A673 (cell line): ENCODE results near the gene NOSTRIN. TPM values are rescaled to one million over a fixed set of nuclear protein-coding genes. Genes with fewer than 3 reads are reported as not detected.
"Not testable (repeated sequence)": the region's sequence is repeated elsewhere in the genome, so short reads cannot be mapped to it uniquely, and the experiment has no call there.

Source experiments
- BruUV-seq: library from RNA; stranded (reverse); fragments of 400-500 nt; replicated peaks from 2 replicates; lab custom pipeline; 2021; lab: Mats Ljungman, UMichigan
- CTCF ChIA-PET: fragments of 300-600 bp; sonication (Branson Sonifier 250); formaldehyde crosslinking; loops from one replicate; lab custom pipeline; 2022; ENCODE audit warnings: antibody characterized with exemption; lab: Charles Lee
- POLR2A ChIA-PET: fragments of 300-600 bp; sonication (Branson Sonifier 250); formaldehyde crosslinking; loops from one replicate; lab custom pipeline; 2022; ENCODE audit warnings: antibody characterized with exemption; ENCODE audit not compliant: low non-redundant PET; lab: Charles Lee
- DNase-seq: peaks from one replicate; pipeline ENCODE4 v3.0.0-alpha.2; 2015; ENCODE audit warnings: low spot score
- H3K27ac ChIP-seq: fragments of 200-600 bp; sonication (generic); 2 replicates; pipeline ENCODE4 v1.5.1; 2016; ENCODE audit warnings: mixed run types, low read depth, mild to moderate bottlenecking, mixed read lengths, antibody characterized with exemption, low read length; ENCODE audit not compliant: poor library complexity, severe bottlenecking
- H3K27me3 ChIP-seq: fragments of 200-600 bp; sonication (generic); replicated peaks from 2 replicates; pipeline ENCODE4 v1.6.1; 2017; ENCODE audit warnings: mixed run types, low read depth, mild to moderate bottlenecking, mixed read lengths, antibody characterized with exemption, low read length; ENCODE audit not compliant: insufficient read depth, poor library complexity
- H3K36me3 ChIP-seq: fragments of 200-600 bp; sonication (generic); 2 replicates; pipeline ENCODE4 v1.6.1; 2016; ENCODE audit warnings: mixed run types, mild to moderate bottlenecking, mixed read lengths, antibody characterized with exemption, low read length; ENCODE audit not compliant: insufficient read depth, poor library complexity, severe bottlenecking
- H3K4me1 ChIP-seq: fragments of 200-600 bp; sonication (generic); 2 replicates; pipeline ENCODE4 v1.6.1; 2017; ENCODE audit warnings: mixed run types, mild to moderate bottlenecking, mixed read lengths, antibody characterized with exemption, low read length; ENCODE audit not compliant: insufficient read depth, poor library complexity, severe bottlenecking
- H3K4me3 ChIP-seq: fragments of 200-600 bp; sonication (generic); 2 replicates; pipeline ENCODE4 v1.5.1; 2016; ENCODE audit warnings: low read depth, mixed run types, mild to moderate bottlenecking, mixed read lengths, low read length; ENCODE audit not compliant: poor library complexity, severe bottlenecking
- H3K9me3 ChIP-seq: fragments of 200-600 bp; sonication (generic); 2 replicates; pipeline ENCODE4 v1.6.1; 2016; ENCODE audit warnings: mixed run types, low read depth, mild to moderate bottlenecking, mixed read lengths, antibody characterized with exemption, low read length; ENCODE audit not compliant: poor library complexity, severe bottlenecking
- EZH2 ChIP-seq: fragments of 200-600 bp; sonication (generic); IDR thresholded peaks from 2 replicates; pipeline ENCODE4 v1.6.1; 2017; ENCODE audit warnings: borderline replicate concordance, low read depth, mild to moderate bottlenecking, mixed read lengths, antibody characterized with exemption, low read length; ENCODE audit not compliant: poor library complexity, severe bottlenecking
- intact Hi-C: fragments of 100-400 bp; cut with micrococcal nuclease; formaldehyde crosslinking; loops from one replicate; pipeline ENCODE4 v1.10.0; 2022; ENCODE audit not compliant: unreplicated experiment
- total RNA-seq: library from RNA; stranded (reverse); gene quantifications from 2 replicates; pipeline ENCODE4 v1.2.3, GENCODE V29; 2021
- TF ChIP-seq, protein P1 (sequence below): fragments of 300-800, 200-600 bp; sonication (generic); conservative IDR thresholded peaks from 2 replicates; pipeline ENCODE4 v1.5.1; 2017; ENCODE audit warnings: low read depth, mild to moderate bottlenecking, antibody characterized with exemption, low read length, moderate library complexity, mixed read lengths

Gene NOSTRIN
- total RNA-seq, 1 experiment from 2014 or later = not detected

DNA sequence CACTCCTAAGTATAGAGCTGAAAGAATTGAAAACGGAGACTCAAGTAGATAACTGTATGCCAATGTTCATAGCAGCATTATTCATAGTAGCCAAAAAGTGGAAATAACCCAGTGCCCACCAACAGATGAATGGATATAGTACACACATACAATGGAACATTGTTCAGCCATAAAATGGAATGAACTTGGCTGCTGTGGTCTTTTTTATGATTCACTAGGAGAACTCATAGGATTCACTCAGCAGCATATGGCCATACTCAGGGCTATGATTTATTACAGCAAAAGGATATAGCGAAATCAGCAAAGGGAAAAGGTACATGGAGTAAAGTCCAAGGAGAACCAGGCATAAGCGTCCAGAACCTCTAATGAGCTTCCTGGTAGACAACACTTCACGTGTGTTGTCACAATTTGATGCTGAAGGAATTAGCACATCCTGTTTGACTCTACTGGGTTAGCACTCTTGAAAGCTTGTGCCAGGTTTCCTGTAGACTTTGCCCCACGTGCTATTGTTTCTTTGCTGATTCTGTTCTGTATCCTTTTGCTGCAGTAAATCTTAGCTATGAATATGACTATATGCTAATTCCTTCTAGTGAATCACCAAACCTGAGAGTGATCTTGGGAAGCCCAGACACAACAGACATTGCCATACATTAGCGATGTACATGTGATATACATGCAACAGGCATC is 72.1 kb downstream of the NOSTRIN start:
- no peak overlapping the region for H3K4me3 ChIP-seq
- H3K27me3 ChIP-seq = no peaks in the 10 kb centered on the region
- DNase-seq = no peak
- BruUV-seq = no TSS peak
- POLR2A ChIA-PET = no interaction called here
- no peak overlapping the region for H3K27ac ChIP-seq
- no peaks in the 10 kb centered on the region for H3K9me3 ChIP-seq
- intact Hi-C loops = no loop called here
- CTCF ChIA-PET = no interaction called here
- no peak for TF ChIP-seq EZH2
- TF ChIP-seq, protein P1, sequence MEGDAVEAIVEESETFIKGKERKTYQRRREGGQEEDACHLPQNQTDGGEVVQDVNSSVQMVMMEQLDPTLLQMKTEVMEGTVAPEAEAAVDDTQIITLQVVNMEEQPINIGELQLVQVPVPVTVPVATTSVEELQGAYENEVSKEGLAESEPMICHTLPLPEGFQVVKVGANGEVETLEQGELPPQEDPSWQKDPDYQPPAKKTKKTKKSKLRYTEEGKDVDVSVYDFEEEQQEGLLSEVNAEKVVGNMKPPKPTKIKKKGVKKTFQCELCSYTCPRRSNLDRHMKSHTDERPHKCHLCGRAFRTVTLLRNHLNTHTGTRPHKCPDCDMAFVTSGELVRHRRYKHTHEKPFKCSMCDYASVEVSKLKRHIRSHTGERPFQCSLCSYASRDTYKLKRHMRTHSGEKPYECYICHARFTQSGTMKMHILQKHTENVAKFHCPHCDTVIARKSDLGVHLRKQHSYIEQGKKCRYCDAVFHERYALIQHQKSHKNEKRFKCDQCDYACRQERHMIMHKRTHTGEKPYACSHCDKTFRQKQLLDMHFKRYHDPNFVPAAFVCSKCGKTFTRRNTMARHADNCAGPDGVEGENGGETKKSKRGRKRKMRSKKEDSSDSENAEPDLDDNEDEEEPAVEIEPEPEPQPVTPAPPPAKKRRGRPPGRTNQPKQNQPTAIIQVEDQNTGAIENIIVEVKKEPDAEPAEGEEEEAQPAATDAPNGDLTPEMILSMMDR = no peak
- peaks cover 23% of the 10 kb centered on the region for H3K36me3 ChIP-seq
- H3K4me1 ChIP-seq = no peaks in the 10 kb centered on the region

DNA sequence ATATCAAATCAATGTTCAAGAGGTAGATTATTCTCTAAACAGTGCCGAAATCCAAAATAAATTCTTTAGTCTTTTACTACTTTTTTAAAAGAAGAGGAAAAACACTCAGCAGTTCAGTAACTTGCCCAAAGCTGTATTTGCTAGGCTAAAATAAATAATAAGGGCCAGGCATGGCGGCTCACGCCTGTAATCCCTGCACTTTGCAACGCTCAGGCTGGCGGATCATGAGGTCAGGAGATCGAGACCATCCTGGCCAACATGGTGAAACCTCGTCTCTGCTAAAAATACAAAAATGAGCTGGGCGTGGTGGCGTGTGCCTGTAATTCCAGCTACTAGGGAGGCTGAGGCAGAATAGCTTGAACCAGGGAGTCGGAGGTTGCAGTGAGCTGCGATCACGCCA is 79.7 kb downstream of the NOSTRIN start:
- H3K9me3 ChIP-seq, H3K27me3 ChIP-seq, DNase-seq, H3K27ac ChIP-seq, H3K4me3 ChIP-seq, POLR2A ChIA-PET, H3K4me1 ChIP-seq, intact Hi-C loops, BruUV-seq, CTCF ChIA-PET: not testable (repeated sequence)
- peaks cover 10% of the 10 kb centered on the region for H3K36me3 ChIP-seq

DNA sequence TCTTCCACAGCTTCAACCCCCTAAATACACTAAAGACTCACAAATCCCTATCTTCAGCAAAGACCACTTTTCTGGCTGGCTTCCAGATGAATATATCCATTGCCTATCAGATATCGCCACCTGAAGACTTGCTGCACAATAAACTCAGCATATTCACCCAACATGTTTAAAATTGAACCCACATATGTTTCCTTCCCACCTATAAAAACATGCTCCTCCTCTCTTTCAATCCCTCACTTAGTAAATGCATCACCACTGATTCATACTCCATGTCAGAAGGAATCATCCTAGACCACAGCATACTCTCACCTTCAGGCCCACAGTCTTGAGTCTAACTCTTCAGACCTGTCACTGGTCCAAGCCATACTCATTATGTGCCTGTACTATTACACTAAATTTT is 82.5 kb downstream of the NOSTRIN start:
- TF ChIP-seq, protein P1 = no peak
- TF ChIP-seq EZH2 = no peak
- POLR2A ChIA-PET = interaction anchor here (0.7 kb wide), 1 partner anchor 1400 kb away, joined by 3 read pairs; no protein-coding TSS in a partner anchor
- Histone ChIP-seq H3K4me1 (peaks cover 5% of the 10 kb centered on the region), H3K27ac (no peak overlapping the region), H3K36me3 (peaks cover 16% of the 10 kb centered on the region), H3K27me3 (no peaks in the 10 kb centered on the region), H3K9me3 (no peaks in the 10 kb centered on the region), H3K4me3 (no peak overlapping the region)
- CTCF ChIA-PET = no interaction called here
- intact Hi-C loops = no loop called here
- BruUV-seq = no TSS peak
- DNase-seq = no peak

DNA sequence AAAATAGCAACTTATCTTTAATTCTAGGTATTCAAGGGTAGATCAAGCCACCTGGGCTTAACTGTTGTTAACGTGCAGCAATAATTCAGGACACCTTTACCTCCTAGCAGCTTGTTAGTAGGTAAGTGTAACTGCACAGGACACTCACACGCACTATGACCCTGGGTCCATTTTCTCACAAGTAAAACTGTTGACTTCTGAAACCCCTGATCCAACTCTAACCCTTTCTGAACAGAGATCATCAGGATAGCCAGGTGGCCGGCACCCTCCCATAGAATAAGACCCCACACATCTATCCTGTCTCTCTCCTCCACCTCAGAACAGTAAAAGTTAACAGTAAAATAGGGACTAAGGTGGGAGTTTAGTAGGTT is 87.2 kb downstream of the NOSTRIN start:
- BruUV-seq = TSS peak; percentile 47
- ChIA-PET CTCF (no interaction called here), POLR2A (no interaction called here)
- no peak for DNase-seq
- Histone ChIP-seq H3K4me3 (peak overlapping the region; percentile 76), H3K27ac (peak overlapping the region; percentile 76), H3K27me3 (no peaks in the 10 kb centered on the region), H3K36me3 (peaks cover 8% of the 10 kb centered on the region), H3K9me3 (no peaks in the 10 kb centered on the region), H3K4me1 (peaks cover 5% of the 10 kb centered on the region)
- intact Hi-C loops = no loop called here
- TF ChIP-seq, protein P1 = no peak
- TF ChIP-seq EZH2 = no peak
